Astrocyte (in vitro differentiated cells and primary cell): Measurements from ENCODE around the gene MCM3AP. TPM values are rescaled to one million over a fixed set of nuclear protein-coding genes. Genes with fewer than 3 reads are reported as not detected.

Experiments used
- DNase-seq: peaks from one replicate; pipeline ENCODE4 v3.0.0-alpha.2; 2010; ENCODE audit warnings: low read depth
- FAIRE-seq: peaks from 2 replicates; lab custom pipeline; 2011; peaks lifted over from hg19 to GRCh38; lab: Jason Lieb, UNC
- H2AFZ ChIP-seq: 2 replicates; pipeline ENCODE4 v1.6.0; 2012; ENCODE audit warnings: low read depth, low read length, inconsistent platforms
- H3K27ac ChIP-seq: 2 replicates; pipeline ENCODE4 v1.5.1; 2011; ENCODE audit warnings: low read depth, low read length, inconsistent platforms
- H3K27me3 ChIP-seq: 2 replicates; pipeline ENCODE4 v1.6.0; 2011; ENCODE audit warnings: low read length, inconsistent platforms; ENCODE audit not compliant: insufficient read depth
- H3K36me3 ChIP-seq: 2 replicates; pipeline ENCODE4 v1.5.1; 2011; ENCODE audit warnings: low read length, inconsistent platforms; ENCODE audit not compliant: insufficient read depth
- H3K4me1 ChIP-seq: 2 replicates; pipeline ENCODE4 v1.5.1; 2011; ENCODE audit warnings: low read length, inconsistent platforms; ENCODE audit not compliant: insufficient read depth
- H3K4me2 ChIP-seq: 2 replicates; pipeline ENCODE4 v1.6.0; 2012; ENCODE audit warnings: low read length, inconsistent platforms
- H3K4me3 ChIP-seq: 2 replicates; pipeline ENCODE4 v1.5.1; 2011; ENCODE audit warnings: low read depth, mild to moderate bottlenecking, low read length, inconsistent platforms; ENCODE audit not compliant: insufficient read depth
- H3K79me2 ChIP-seq: 2 replicates; pipeline ENCODE4 v1.6.0; 2012; ENCODE audit warnings: mild to moderate bottlenecking, low read length, inconsistent platforms; ENCODE audit not compliant: insufficient read depth
- H3K9ac ChIP-seq: 2 replicates; pipeline ENCODE4 v1.6.0; 2012; ENCODE audit warnings: mild to moderate bottlenecking, low read length, inconsistent platforms
- H3K9me3 ChIP-seq: 2 replicates; pipeline ENCODE4 v1.5.1; 2012; ENCODE audit warnings: low read depth, mild to moderate bottlenecking, low read length, inconsistent platforms; ENCODE audit not compliant: insufficient read depth
- H4K20me1 ChIP-seq: 2 replicates; pipeline ENCODE4 v1.6.0; 2012; ENCODE audit warnings: low read length, inconsistent platforms; ENCODE audit not compliant: insufficient read depth
- H3K27ac Mint-ChIP-seq: one replicate; pipeline ENCODE4 v1.8.0; 2021; ENCODE audit warnings: mild to moderate bottlenecking, mixed read lengths; ENCODE audit not compliant: unreplicated experiment
- H3K27me3 Mint-ChIP-seq: one replicate; pipeline ENCODE4 v1.8.0; 2021; ENCODE audit warnings: low read depth, mixed read lengths; ENCODE audit not compliant: unreplicated experiment
- H3K36me3 Mint-ChIP-seq: one replicate; pipeline ENCODE4 v1.8.0; 2021; ENCODE audit warnings: low read depth, mixed read lengths; ENCODE audit not compliant: unreplicated experiment
- H3K4me1 Mint-ChIP-seq: one replicate; pipeline ENCODE4 v1.8.0; 2021; ENCODE audit warnings: low read depth, mixed read lengths; ENCODE audit not compliant: unreplicated experiment
- H3K4me3 Mint-ChIP-seq: one replicate; pipeline ENCODE4 v1.8.0; 2021; ENCODE audit warnings: mild to moderate bottlenecking, moderate library complexity, mixed read lengths; ENCODE audit not compliant: unreplicated experiment
- H3K9me3 Mint-ChIP-seq: one replicate; pipeline ENCODE4 v1.8.0; 2021; ENCODE audit warnings: mild to moderate bottlenecking, mixed read lengths; ENCODE audit not compliant: unreplicated experiment
- CTCF ChIP-seq: IDR thresholded peaks from 2 replicates; pipeline ENCODE4 v1.5.1; 2011; ENCODE audit warnings: low read depth, mild to moderate bottlenecking, inconsistent platforms, low read length, moderate library complexity; ENCODE audit not compliant: insufficient read depth
- EZH2 ChIP-seq: IDR thresholded peaks from 2 replicates; pipeline ENCODE4 v1.6.1; 2012; ENCODE audit warnings: mild to moderate bottlenecking, low read length, inconsistent platforms; ENCODE audit not compliant: insufficient read depth
- total RNA-seq: library from RNA; stranded (reverse); gene quantifications from 2 replicates; pipeline ENCODE4 v1.2.1, GENCODE V29; 2021

The MCM3AP gene
- total RNA-seq, 1 donor from 2014 or later: 84.2 TPM

- Histone ChIP-seq H2AFZ (no peak overlapping the region), H3K4me3 (no peak overlapping the region), H3K36me3 (peaks cover 18% of the 10 kb centered on the region), H3K27me3 (no peaks in the 10 kb centered on the region), H3K4me1 (no peaks in the 10 kb centered on the region), H3K79me2 (no peaks in the 10 kb centered on the region), H3K27ac (no peak overlapping the region), H4K20me1 (peaks cover 4% of the 10 kb centered on the region), H3K4me2 (no peak overlapping the region), H3K9me3 (no peaks in the 10 kb centered on the region), H3K9ac (no peak overlapping the region)
- H3K4me3 Mint-ChIP-seq: no peak overlapping the region
- TF ChIP-seq EZH2: no peak
- TF ChIP-seq CTCF: no peak
- no peaks in the 10 kb centered on the region for H3K27me3 Mint-ChIP-seq
- H3K36me3 Mint-ChIP-seq: peaks cover 13% of the 10 kb centered on the region
- no peaks in the 10 kb centered on the region for H3K9me3 Mint-ChIP-seq
- FAIRE-seq (no peak), DNase-seq (no peak)
- no peak overlapping the region for H3K27ac Mint-ChIP-seq
- no peaks in the 10 kb centered on the region for H3K4me1 Mint-ChIP-seq
Measured at GRCh38 chr21:46205766-46206162, 79.6 kb downstream of the MCM3AP start.

GRCh38 chr21:46205166-46205565 is 80.2 kb downstream of the MCM3AP start:
- Histone ChIP-seq H3K9ac (no peak overlapping the region), H3K36me3 (peaks cover 21% of the 10 kb centered on the region), H4K20me1 (no peaks in the 10 kb centered on the region), H3K27me3 (no peaks in the 10 kb centered on the region), H3K27ac (no peak overlapping the region), H3K4me3 (no peak overlapping the region), H3K9me3 (no peaks in the 10 kb centered on the region), H3K4me1 (no peaks in the 10 kb centered on the region), H3K79me2 (no peaks in the 10 kb centered on the region), H3K4me2 (no peak overlapping the region), H2AFZ (no peak overlapping the region)
- Mint-ChIP-seq H3K27ac (no peak overlapping the region), H3K27me3 (no peaks in the 10 kb centered on the region), H3K4me1 (no peaks in the 10 kb centered on the region), H3K36me3 (peaks cover 12% of the 10 kb centered on the region), H3K4me3 (no peak overlapping the region), H3K9me3 (no peaks in the 10 kb centered on the region)
- DNase-seq (no peak), FAIRE-seq (no peak)
- TF ChIP-seq EZH2 (no peak), CTCF (no peak)

GRCh38 chr21:46203203-46203600 is 82.2 kb downstream of the MCM3AP start:
- DNase-seq: no peak
- Histone ChIP-seq H3K4me3 (no peak overlapping the region), H3K9ac (no peak overlapping the region), H3K27me3 (no peaks in the 10 kb centered on the region), H3K79me2 (no peaks in the 10 kb centered on the region), H3K4me2 (no peak overlapping the region), H4K20me1 (peaks cover 3% of the 10 kb centered on the region), H3K4me1 (no peaks in the 10 kb centered on the region), H3K9me3 (no peaks in the 10 kb centered on the region), H2AFZ (no peak overlapping the region), H3K27ac (no peak overlapping the region), H3K36me3 (peaks cover 32% of the 10 kb centered on the region)
- Mint-ChIP-seq H3K27me3 (no peaks in the 10 kb centered on the region), H3K36me3 (peaks cover 13% of the 10 kb centered on the region), H3K27ac (no peak overlapping the region), H3K9me3 (no peaks in the 10 kb centered on the region), H3K4me3 (no peak overlapping the region), H3K4me1 (no peaks in the 10 kb centered on the region)
- FAIRE-seq: no peak
- TF ChIP-seq EZH2 (no peak), CTCF (no peak)
